Left lung (tissue), 10 donors: Measurements from ENCODE around the gene SLC4A5. TPM values are rescaled to one million over a fixed set of nuclear protein-coding genes. Genes with fewer than 3 reads are reported as not detected.
A peak's percentile ranks its signal among the peaks of the same experiment; 100 is the strongest.

Experiments
- ATAC-seq: fragments of 200-7000 bp; cut with Tn5 transposase; one replicate; pipeline ENCODE4 v1.9.1; 2020; ENCODE audit warnings: moderate library complexity
- DNase-seq, 4 donors: peaks; one replicate each; pipeline ENCODE4 v3.0.0-alpha.2; 2013 to 2020
- H3K27ac ChIP-seq, 2 donors: fragments of 200-600 bp; sonication (generic) in 1 of 2; one replicate each; pipeline versions ENCODE4 v1.5.0 to v1.8.0; 2020 to 2021
- H3K27me3 ChIP-seq, 2 donors: fragments of 200-600 bp; sonication (generic) in 1 of 2; one replicate each; pipeline versions ENCODE4 v1.5.0 to v1.8.0; 2020 to 2021
- H3K36me3 ChIP-seq, 2 donors: fragments of 200-600 bp; sonication (generic) in 1 of 2; one replicate each; pipeline versions ENCODE4 v1.5.0 to v1.8.0; 2020 to 2021
- H3K4me1 ChIP-seq, 2 donors: fragments of 200-600 bp; one replicate each; pipeline ENCODE4 v1.8.0; 2021
- H3K4me3 ChIP-seq, 2 donors: fragments of 200-600 bp; sonication (generic) in 1 of 2; one replicate each; pipeline versions ENCODE4 v1.5.0 to v1.8.0; 2020 to 2021; ENCODE audit warnings: mild to moderate bottlenecking in 1 of 2
- H3K9me3 ChIP-seq, 2 donors: fragments of 200-600 bp; sonication (generic) in 1 of 2; one replicate each; pipeline versions ENCODE4 v1.5.0 to v1.8.0; 2020 to 2021
- CTCF ChIP-seq, 2 donors: fragments of 200-600 bp; sonication (generic) in 1 of 2; IDR thresholded peaks; one replicate each; pipeline versions ENCODE4 v1.5.0 to v1.8.0; 2021; ENCODE audit warnings: antibody characterized with exemption in 2 of 2
- intact Hi-C, 2 donors: fragments of 100-400 bp; cut with DNase I; formaldehyde crosslinking; loops; one replicate each; pipeline versions ENCODE4 v1.11.2 to v1.14.2; 2022
- polyA plus RNA-seq, 6 donors: library from polyadenylated mRNA; unstranded; fragments of 120-200 nt; gene quantifications; one replicate each; pipeline ENCODE4 v1.2.1, GENCODE V29; 2013; ENCODE audit not compliant: insufficient read length in 6 of 6
- total RNA-seq, 2 donors: library from RNA; stranded (reverse); fragmentation: NEBNext Ultra II Directional; extraction: Animal tissue kit (Norgen Biotek cat#: 25700); gene quantifications; one replicate each; pipeline ENCODE4 v1.2.1, GENCODE V29; 2021
- donor health status: DM: no; HTN: yes; CAD: no.
- donor health status: DM: no; HTN: no; CAD: no.

SLC4A5 gene
- total and polyA plus RNA-seq, 8 donors = 2.0 to 13.8 (median 8.0) TPM

DNA sequence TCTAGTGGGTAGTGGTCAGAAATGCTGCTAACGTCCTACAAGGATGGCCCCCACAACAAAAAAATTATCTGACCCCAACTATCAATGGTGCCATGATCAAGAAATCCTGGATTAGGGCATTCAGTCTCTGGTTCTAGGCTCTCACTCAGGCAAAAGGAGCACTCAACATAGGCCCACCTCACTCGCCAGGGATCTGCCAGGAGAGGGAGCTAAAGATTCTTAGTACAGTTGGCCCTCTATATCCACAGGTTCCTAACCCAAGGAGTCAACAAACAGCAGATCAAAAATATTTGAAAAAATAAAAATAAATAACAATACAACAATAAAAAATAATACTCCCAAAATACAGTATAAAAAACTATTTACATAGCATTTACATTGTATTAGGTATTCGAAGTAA, 10.0 kb downstream of the SLC4A5 start:
- no peaks in the 10 kb centered on the region for H3K36me3 ChIP-seq
- no peaks in the 10 kb centered on the region for H3K27me3 ChIP-seq
- H3K4me3 ChIP-seq = no peak overlapping the region
- intact Hi-C loops = no loop called here
- H3K9me3 ChIP-seq = no peaks in the 10 kb centered on the region
- TF ChIP-seq CTCF (IDR thresholded peaks at IDR 0.05) = no peak
- peak; percentile 35 for ATAC-seq
- no peak for DNase-seq
- peaks cover 3% of the 10 kb centered on the region in 2 donors for H3K4me1 ChIP-seq
- no peak overlapping the region for H3K27ac ChIP-seq

GRCh38 chr2:74332550-74333174, 10.6 kb downstream of the SLC4A5 start:
- DNase-seq (no peak), ATAC-seq (no peak)
- Histone ChIP-seq H3K27ac (no peak overlapping the region), H3K4me3 (no peak overlapping the region), H3K27me3 (no peaks in the 10 kb centered on the region), H3K9me3 (no peaks in the 10 kb centered on the region), H3K36me3 (no peaks in the 10 kb centered on the region), H3K4me1 (peaks cover 3% of the 10 kb centered on the region in 2 donors)
- TF ChIP-seq CTCF (IDR thresholded peaks at IDR 0.05) = no peak
- intact Hi-C loops = no loop called here

- intact Hi-C loops = no loop called here
- DNase-seq = no peak
- peak; percentile 80 for ATAC-seq
- Histone ChIP-seq H3K27me3 (no peaks in the 10 kb centered on the region), H3K36me3 (no peaks in the 10 kb centered on the region), H3K9me3 (no peaks in the 10 kb centered on the region), H3K27ac (no peak overlapping the region), H3K4me3 (no peak overlapping the region), H3K4me1 (peaks cover 0 to 3% of the 10 kb centered on the region in 2 donors)
- TF ChIP-seq CTCF (IDR thresholded peaks at IDR 0.05) = no peak
These were observed 14.6 kb downstream of the SLC4A5 start for GRCh38 chr2:74328573-74328972.

DNA sequence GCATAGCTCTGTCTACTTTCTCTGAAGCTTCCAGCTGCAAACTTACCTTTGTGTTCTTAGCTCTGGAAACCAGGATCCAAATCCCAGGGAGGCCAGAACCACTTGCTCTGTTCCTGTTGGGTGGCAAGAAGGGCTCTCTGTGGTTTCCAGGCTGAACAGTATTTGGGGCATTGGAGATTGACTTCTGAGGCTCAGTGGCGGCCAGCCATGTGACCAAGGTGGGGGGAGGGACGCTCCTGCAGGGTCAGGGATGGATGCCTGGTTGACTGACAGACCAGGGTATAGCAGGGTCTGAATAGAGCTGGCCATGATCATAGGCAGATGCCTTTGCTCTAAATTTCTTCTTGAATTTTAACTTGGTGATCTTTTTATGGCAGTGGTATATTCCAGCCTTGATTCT, 15.1 kb downstream of the SLC4A5 start:
- peak; percentile 18 for ATAC-seq
- no peak overlapping the region for H3K4me3 ChIP-seq
- peaks cover 0 to 3% of the 10 kb centered on the region in 2 donors for H3K4me1 ChIP-seq
- H3K27ac ChIP-seq = no peak overlapping the region
- no peaks in the 10 kb centered on the region for H3K9me3 ChIP-seq
- intact Hi-C loops = no loop called here
- DNase-seq = no peak
- no peaks in the 10 kb centered on the region for H3K36me3 ChIP-seq
- no peak for TF ChIP-seq CTCF (IDR thresholded peaks at IDR 0.05)
- no peaks in the 10 kb centered on the region for H3K27me3 ChIP-seq

DNA sequence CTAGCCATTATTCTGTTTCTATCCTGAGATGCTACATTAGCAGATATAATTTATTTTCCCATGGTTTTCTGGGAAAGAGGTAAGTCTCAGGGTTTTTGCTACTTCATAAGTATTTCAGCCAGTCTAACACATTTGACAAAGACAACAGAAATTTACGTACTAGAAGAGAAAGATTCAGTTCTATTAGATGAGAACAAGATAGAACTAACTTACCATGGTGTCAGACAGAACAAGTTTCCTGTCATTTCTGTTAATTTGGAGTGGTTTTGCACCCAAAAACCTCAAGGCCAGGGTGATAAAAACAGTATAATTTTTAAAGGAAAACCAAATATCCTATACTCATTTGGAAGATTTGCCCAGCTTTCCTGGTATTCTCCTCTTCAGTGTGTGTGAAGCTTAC, 15.6 kb downstream of the SLC4A5 start:
- no peaks in the 10 kb centered on the region for H3K36me3 ChIP-seq
- no peak for ATAC-seq

More for the DNA sequence above, 15.6 kb downstream of the SLC4A5 start:
- H3K4me3 ChIP-seq = no peak overlapping the region
- no peaks in the 10 kb centered on the region for H3K27me3 ChIP-seq
- no peak for DNase-seq
- no peak overlapping the region for H3K27ac ChIP-seq
- no peak for TF ChIP-seq CTCF (IDR thresholded peaks at IDR 0.05)
- intact Hi-C loops = no loop called here
- H3K4me1 ChIP-seq = peaks cover 0 to 3% of the 10 kb centered on the region in 2 donors
- H3K9me3 ChIP-seq = no peaks in the 10 kb centered on the region
